GM12874 (cell line): Measurements from ENCODE around the gene KDM1B.

ENCODE experiments used
- CTCF ChIP-seq: IDR thresholded peaks from 2 replicates; pipeline ENCODE4 v1.5.1; 2011; ENCODE audit warnings: low read depth, mild to moderate bottlenecking, control low read depth, low read length, moderate library complexity; ENCODE audit not compliant: insufficient read depth

KDM1B gene

GRCh38 chr6:18254793-18255192 lies 99.6 kb downstream of the KDM1B start:
- TF ChIP-seq CTCF = no peak

- no peak for TF ChIP-seq CTCF
Measured at GRCh38 chr6:18259675-18260447, 104.6 kb downstream of the KDM1B start.

GRCh38 chr6:18260448-18261106 lies 105.4 kb downstream of the KDM1B start:
- TF ChIP-seq CTCF = no peak

GRCh38 chr6:18261877-18262276 lies 106.7 kb downstream of the KDM1B start:
- no peak for TF ChIP-seq CTCF

- TF ChIP-seq CTCF = no peak
Measured at GRCh38 chr6:18262702-18263417, 107.6 kb downstream of the KDM1B start.

- TF ChIP-seq CTCF = no peak
Measured at GRCh38 chr6:18263418-18264218, 108.4 kb downstream of the KDM1B start.
